ENCODE results near the gene BPTF.
"Not testable (repeated sequence)": the region's sequence is repeated elsewhere in the genome, so short reads cannot be mapped to it uniquely, and the experiment has no call there.

The BPTF gene

DNA sequence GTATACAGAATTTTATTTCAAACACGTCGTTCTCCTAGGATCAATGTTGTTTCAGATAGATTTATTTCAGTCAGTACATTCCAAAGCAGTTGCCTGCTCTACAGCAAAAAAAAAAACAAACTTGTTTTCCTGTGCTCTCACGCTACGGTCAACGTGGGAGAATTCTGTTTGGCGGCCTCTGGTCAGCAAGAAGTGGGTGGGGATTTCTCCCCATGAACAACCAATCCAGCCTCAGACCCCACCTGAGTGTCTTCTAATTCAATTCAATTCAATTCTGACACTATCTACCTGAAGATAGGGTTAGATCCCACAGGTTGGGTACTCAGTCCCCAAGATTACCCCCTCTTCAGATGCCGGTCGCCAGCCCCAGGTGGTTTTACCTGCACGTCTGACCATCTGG, 148.9 kb downstream of the BPTF start:
- WGBS, 2 experiments (ENCODE audit: insufficient coverage in 2 of 2), result 12 to 25% methylated on average over 3 to 7 of the region's 9 CpGs
- Histone ChIP-seq H3K36me3 (ENCODE audit: control insufficient read depth, insufficient read depth, low read length) (peaks cover 31% of the 10 kb centered on the region), H3K27ac (ENCODE audit: low read depth, low read length, severe bottlenecking) (peak overlapping the region; percentile 64), H3K4me1 (ENCODE audit: control insufficient read depth, insufficient read depth, low read length, poor library complexity, severe bottlenecking) (peaks cover 8% of the 10 kb centered on the region), H3K4me3 (ENCODE audit: extremely low read depth, insufficient read depth, low read length, poor library complexity, severe bottlenecking) (peak overlapping the region; percentile 16), H3K9me3 (ENCODE audit: control insufficient read depth, low read length) (no peaks in the 10 kb centered on the region)

DNA sequence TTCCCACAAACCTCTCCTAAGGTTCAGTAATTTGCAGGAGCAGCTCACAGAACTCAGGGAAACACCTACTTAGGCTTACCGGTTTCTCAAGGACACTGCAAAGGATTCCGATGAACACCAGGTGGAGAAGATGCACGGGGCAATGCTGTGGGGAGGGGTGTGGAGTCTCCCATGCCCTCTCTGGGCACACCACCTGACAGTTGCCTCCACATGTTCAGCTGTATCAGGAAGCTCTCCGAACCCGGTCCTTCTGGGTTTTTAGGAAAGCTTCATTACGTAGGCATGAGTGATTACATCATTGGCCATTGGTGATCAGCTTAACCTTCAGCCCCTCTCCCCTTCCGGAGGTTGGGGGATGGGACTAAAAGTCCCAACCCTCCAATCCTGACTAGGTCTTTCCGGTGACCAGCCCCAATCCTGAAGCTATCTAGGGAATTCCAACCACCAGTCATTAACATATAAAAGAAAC, 149.3 kb downstream of the BPTF start:
- H3K27ac ChIP-seq (ENCODE audit: low read depth, low read length, severe bottlenecking), result peak overlapping the region; percentile 64
- peaks cover 31% of the 10 kb centered on the region for H3K36me3 ChIP-seq (ENCODE audit: control insufficient read depth, insufficient read depth, low read length)
- peaks cover 8% of the 10 kb centered on the region for H3K4me1 ChIP-seq (ENCODE audit: control insufficient read depth, insufficient read depth, low read length, poor library complexity, severe bottlenecking)
- peak overlapping the region; percentile 16 for H3K4me3 ChIP-seq (ENCODE audit: extremely low read depth, insufficient read depth, low read length, poor library complexity, severe bottlenecking)
- no peaks in the 10 kb centered on the region for H3K9me3 ChIP-seq (ENCODE audit: control insufficient read depth, low read length)
- WGBS, 2 experiments (ENCODE audit: insufficient coverage in 2 of 2), result 11 to 20% methylated on average over 1 to 6 of the region's 8 CpGs

DNA sequence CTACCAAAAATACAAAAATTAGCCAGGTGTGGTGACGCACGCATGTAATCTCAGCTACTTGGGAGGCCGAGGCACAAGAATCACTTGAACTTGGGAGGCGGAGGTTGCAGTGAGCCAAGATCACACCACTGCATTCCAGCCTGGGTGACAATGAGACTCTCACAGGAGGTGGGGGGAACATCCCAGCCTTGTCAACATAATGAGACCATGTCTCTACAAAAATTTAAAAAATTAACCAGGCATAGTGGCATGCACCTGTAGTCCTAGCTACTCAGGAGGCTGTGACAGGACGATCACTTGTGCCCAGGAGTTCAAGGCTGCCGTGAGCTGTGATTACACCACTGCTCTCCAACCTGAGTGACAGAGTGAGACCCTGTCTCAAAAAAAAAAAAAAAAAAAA, 151.0 kb downstream of the BPTF start:
- H3K36me3 ChIP-seq (ENCODE audit: control insufficient read depth, insufficient read depth, low read length), result peaks cover 31% of the 10 kb centered on the region
- H3K27ac ChIP-seq (ENCODE audit: low read depth, low read length, severe bottlenecking); H3K9me3 ChIP-seq (ENCODE audit: control insufficient read depth, low read length); H3K4me1 ChIP-seq (ENCODE audit: control insufficient read depth, insufficient read depth, low read length, poor library complexity, severe bottlenecking); H3K4me3 ChIP-seq (ENCODE audit: extremely low read depth, insufficient read depth, low read length, poor library complexity, severe bottlenecking): not testable (repeated sequence)
- WGBS, 2 experiments (ENCODE audit: insufficient coverage in 2 of 2), result 93 to 97% methylated on average over 5 to 6 of the region's 6 CpGs

DNA sequence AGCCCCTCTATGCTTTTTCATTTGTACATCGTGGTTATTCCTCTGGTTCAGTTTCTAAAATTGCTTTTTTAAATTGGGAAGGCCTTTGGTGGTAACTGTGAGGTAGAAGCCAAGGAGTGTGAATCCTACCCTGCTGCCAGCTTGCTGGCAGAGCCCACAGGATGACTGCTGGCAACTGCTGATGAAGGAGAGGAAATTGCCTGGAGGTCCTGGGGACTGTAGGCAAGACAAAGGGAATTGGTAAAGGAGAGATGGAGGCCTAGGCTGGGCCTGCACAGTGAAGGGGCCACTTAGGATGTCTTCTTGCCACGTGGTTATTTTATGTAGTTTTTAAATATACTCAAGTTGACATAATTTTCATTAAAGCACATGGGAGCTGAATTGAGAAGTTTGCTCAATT, 155.2 kb downstream of the BPTF start:
- H3K27ac ChIP-seq (ENCODE audit: low read depth, low read length, severe bottlenecking), result no peak overlapping the region
- peaks cover 30% of the 10 kb centered on the region for H3K36me3 ChIP-seq (ENCODE audit: control insufficient read depth, insufficient read depth, low read length)
- no peaks in the 10 kb centered on the region for H3K4me1 ChIP-seq (ENCODE audit: control insufficient read depth, insufficient read depth, low read length, poor library complexity, severe bottlenecking)
- WGBS, 2 experiments (ENCODE audit: insufficient coverage in 2 of 2), result no CpG with 5 or more reads among the region's 2 CpGs
- no peaks in the 10 kb centered on the region for H3K9me3 ChIP-seq (ENCODE audit: control insufficient read depth, low read length)
- H3K4me3 ChIP-seq (ENCODE audit: extremely low read depth, insufficient read depth, low read length, poor library complexity, severe bottlenecking), result no peak overlapping the region

DNA sequence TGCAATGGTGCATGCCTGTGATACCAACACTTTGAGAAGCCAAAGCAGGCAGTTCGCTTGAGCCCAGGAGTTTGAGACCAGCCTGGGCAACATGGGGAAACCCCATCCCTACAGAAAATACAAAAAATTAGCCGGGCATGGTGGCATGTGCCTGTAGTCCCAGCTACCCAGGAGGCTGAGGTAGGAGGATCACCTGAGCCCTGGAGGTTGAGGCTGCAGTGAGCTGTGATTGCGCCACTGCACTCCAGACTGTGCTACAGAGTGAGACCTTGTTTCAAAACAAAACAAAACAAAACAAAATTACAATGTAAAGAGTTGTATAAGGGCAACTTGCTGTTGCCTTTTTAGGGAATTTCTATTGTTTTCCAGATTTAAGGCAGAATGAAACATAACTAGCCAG, 155.6 kb downstream of the BPTF start:
- H3K36me3 ChIP-seq (ENCODE audit: control insufficient read depth, insufficient read depth, low read length), result peaks cover 26% of the 10 kb centered on the region
- H3K4me1 ChIP-seq (ENCODE audit: control insufficient read depth, insufficient read depth, low read length, poor library complexity, severe bottlenecking); H3K4me3 ChIP-seq (ENCODE audit: extremely low read depth, insufficient read depth, low read length, poor library complexity, severe bottlenecking); H3K27ac ChIP-seq (ENCODE audit: low read depth, low read length, severe bottlenecking); H3K9me3 ChIP-seq (ENCODE audit: control insufficient read depth, low read length): not testable (repeated sequence)
- WGBS, 2 experiments (ENCODE audit: insufficient coverage in 2 of 2), result 50 to 88% methylated on average over 1 to 2 of the region's 3 CpGs

DNA sequence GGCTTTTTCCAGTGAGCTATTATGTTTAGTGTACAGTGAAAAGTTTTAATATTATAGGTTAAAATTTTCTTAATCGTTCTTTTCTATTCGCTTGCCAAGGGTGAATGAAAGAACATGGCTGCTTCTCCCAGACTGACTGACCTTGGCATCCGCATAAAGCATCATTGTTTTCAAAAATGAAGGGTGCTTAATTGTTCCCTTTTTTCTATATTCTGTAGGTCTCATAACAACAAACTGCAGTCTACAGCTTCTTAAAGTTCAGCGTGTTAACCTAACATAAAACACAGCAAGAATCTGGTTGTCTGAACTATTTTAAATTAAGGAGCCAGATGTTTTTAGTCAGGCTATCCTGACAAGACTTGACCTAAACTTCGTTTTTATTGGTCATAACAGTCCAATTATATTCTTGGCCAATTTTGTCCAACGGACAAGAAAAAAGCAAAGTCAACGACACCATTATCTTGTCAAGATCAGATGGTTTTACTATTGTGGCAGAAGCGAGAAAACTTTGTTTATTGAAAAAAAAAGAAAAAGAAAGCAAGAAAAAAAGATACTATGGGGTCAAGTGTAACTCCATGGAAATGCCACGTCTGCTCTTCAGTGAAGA, 156.8 kb downstream of the BPTF start:
- H3K27ac ChIP-seq (ENCODE audit: low read depth, low read length, severe bottlenecking), result no peak overlapping the region
- WGBS, 2 experiments (ENCODE audit: insufficient coverage in 2 of 2), result 91 to 99% methylated on average over 7 to 8 of the region's 9 CpGs
- peaks cover 14% of the 10 kb centered on the region for H3K36me3 ChIP-seq (ENCODE audit: control insufficient read depth, insufficient read depth, low read length)
- no peak overlapping the region for H3K4me3 ChIP-seq (ENCODE audit: extremely low read depth, insufficient read depth, low read length, poor library complexity, severe bottlenecking)
- H3K4me1 ChIP-seq (ENCODE audit: control insufficient read depth, insufficient read depth, low read length, poor library complexity, severe bottlenecking), result no peaks in the 10 kb centered on the region
- no peaks in the 10 kb centered on the region for H3K9me3 ChIP-seq (ENCODE audit: control insufficient read depth, low read length)

DNA sequence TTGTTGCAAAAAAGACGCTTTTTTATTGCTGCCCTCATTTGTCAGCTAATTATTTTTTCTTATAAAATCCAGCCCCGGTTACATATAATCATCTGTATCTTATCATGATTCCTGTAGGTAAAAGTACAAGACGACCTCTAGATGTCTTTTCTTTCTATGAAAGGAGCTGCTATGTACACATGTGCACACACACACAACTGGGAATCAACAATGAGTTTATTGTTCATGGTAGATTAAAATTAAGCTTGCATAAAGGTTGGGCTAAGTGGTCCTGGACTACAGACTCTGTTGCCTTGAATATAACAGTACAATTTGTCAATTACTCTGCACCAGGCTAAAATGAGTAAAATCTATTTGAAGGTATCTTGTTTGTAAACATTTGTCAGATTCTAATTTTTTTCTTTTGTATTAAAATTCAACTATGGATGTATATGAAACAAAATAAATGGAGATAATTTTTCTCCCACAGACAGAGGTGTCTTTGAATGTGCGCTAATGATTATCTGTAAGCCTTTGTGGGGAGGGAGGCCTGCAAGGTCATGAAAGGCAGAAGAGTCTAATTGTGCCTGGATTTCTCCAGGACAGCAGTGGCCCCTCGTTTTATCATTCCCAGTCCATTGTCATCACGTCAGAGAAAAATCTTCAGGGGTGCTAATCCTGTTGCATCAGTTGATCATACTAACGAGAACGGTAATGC, 157.5 kb downstream of the BPTF start:
- no peak overlapping the region for H3K4me3 ChIP-seq (ENCODE audit: extremely low read depth, insufficient read depth, low read length, poor library complexity, severe bottlenecking)
- H3K36me3 ChIP-seq (ENCODE audit: control insufficient read depth, insufficient read depth, low read length), result peaks cover 12% of the 10 kb centered on the region
- no peaks in the 10 kb centered on the region for H3K4me1 ChIP-seq (ENCODE audit: control insufficient read depth, insufficient read depth, low read length, poor library complexity, severe bottlenecking)
- WGBS, 2 experiments (ENCODE audit: insufficient coverage in 2 of 2), result 85 to 95% methylated on average over 3 to 4 of the region's 8 CpGs
- no peak overlapping the region for H3K27ac ChIP-seq (ENCODE audit: low read depth, low read length, severe bottlenecking)
- no peaks in the 10 kb centered on the region for H3K9me3 ChIP-seq (ENCODE audit: control insufficient read depth, low read length)

DNA sequence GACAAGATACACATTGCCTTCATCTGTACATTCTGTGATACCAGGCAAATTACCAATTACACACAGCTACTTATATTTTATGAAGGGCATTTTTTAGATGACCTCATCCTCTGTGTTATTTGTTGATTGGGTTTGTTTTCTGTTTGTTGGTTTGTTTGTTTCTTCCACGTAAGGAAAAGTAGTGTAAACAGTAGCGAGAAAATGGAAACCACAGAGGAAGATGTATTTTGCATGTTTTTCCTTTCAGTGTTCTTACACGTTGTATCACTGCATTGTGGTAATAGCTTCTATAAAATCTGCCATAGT, 158.0 kb downstream of the BPTF start:
- Histone ChIP-seq H3K4me1 (ENCODE audit: control insufficient read depth, insufficient read depth, low read length, poor library complexity, severe bottlenecking) (no peaks in the 10 kb centered on the region), H3K9me3 (ENCODE audit: control insufficient read depth, low read length) (no peaks in the 10 kb centered on the region), H3K27ac (ENCODE audit: low read depth, low read length, severe bottlenecking) (no peak overlapping the region), H3K36me3 (ENCODE audit: control insufficient read depth, insufficient read depth, low read length) (peaks cover 10% of the 10 kb centered on the region), H3K4me3 (ENCODE audit: extremely low read depth, insufficient read depth, low read length, poor library complexity, severe bottlenecking) (no peak overlapping the region)
- WGBS, 2 experiments (ENCODE audit: insufficient coverage in 2 of 2), result 83 to 90% methylated on average over 1 to 2 of the region's 3 CpGs

DNA sequence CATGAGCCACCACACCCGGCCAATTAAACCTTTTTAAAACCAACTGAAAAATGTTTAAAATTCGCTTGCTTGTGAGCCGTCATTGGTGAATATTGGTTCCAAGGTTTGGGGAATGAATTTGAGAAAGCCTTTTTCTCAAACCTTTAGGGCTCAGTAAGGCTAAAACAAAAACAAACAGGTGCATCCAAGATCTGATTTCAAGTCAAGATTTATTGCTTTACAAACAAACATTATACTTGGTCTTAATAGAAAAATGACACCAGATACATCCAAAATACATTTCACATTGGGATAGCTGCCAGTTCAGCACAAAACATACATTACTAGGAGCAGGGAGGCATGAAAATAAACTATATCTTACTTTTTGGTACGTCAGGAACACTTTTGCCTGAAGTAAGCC, 165.6 kb downstream of the BPTF start:
- H3K27ac ChIP-seq (ENCODE audit: low read depth, low read length, severe bottlenecking), result no peak overlapping the region
- no peaks in the 10 kb centered on the region for H3K9me3 ChIP-seq (ENCODE audit: control insufficient read depth, low read length)
- H3K4me3 ChIP-seq (ENCODE audit: extremely low read depth, insufficient read depth, low read length, poor library complexity, severe bottlenecking), result no peak overlapping the region
- H3K36me3 ChIP-seq (ENCODE audit: control insufficient read depth, insufficient read depth, low read length), result peaks cover 3% of the 10 kb centered on the region
- H3K4me1 ChIP-seq (ENCODE audit: control insufficient read depth, insufficient read depth, low read length, poor library complexity, severe bottlenecking), result peaks cover under 1% of the 10 kb centered on the region
- 100% methylated on average over 1 of the region's 4 CpGs; no CpG with 5 or more reads in 1 of the 2 experiments for WGBS, 2 experiments (ENCODE audit: insufficient coverage in 2 of 2)

DNA sequence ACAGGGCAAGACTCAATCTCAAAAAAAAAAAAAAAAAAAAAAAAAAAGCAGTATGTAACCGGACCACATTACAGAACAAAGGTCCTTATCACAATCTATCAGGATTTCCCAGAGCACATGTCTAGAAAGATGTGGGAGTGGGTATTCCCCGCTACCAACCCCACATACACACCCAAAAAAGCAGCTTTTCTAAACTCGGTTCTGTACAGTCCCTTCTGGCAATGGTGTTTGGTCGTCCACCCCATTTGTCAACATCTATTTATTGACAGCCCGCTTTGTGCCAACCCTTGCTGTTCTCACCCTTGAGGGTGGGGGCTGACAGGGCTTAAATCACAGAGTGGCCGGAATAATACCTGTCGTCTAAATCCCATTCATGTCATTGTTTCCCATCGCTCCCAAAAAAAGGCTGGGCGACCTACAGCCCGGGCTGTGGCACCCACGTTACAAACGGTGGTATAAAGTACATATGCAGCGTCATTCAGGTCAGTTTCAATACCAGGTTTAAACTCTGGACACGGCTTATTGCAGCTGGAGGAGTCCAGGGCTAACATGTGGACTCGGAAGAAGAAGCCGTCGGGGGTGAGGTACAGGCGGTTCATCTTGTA, 167.3 kb downstream of the BPTF start:
- WGBS, 2 experiments (ENCODE audit: insufficient coverage in 2 of 2), result 16% methylated on average over 14 of the region's 18 CpGs
- no peaks in the 10 kb centered on the region for H3K9me3 ChIP-seq (ENCODE audit: control insufficient read depth, low read length)
- peak overlapping the region; percentile 86 for H3K27ac ChIP-seq (ENCODE audit: low read depth, low read length, severe bottlenecking)
- peaks cover 3% of the 10 kb centered on the region for H3K36me3 ChIP-seq (ENCODE audit: control insufficient read depth, insufficient read depth, low read length)
- H3K4me1 ChIP-seq (ENCODE audit: control insufficient read depth, insufficient read depth, low read length, poor library complexity, severe bottlenecking), result peaks cover 3% of the 10 kb centered on the region
- peak overlapping the region; percentile 64 for H3K4me3 ChIP-seq (ENCODE audit: extremely low read depth, insufficient read depth, low read length, poor library complexity, severe bottlenecking)
